GM18861 (cell line): ENCODE results near the gene LMX1B.

ENCODE experiments used
- ATAC-seq: cut with Tn5 transposase; IDR thresholded peaks from one replicate; pipeline ENCODE4 v1.9.1; 2021; ENCODE audit not compliant: unreplicated experiment

LMX1B gene

GRCh38 chr9:126604059-126605055 lies 9.4 kb upstream of the LMX1B start:
- no peak for ATAC-seq

- ATAC-seq, result no peak
Measured at GRCh38 chr9:126605792-126606482, 7.8 kb upstream of the LMX1B start.

GRCh38 chr9:126606483-126606870 lies 7.3 kb upstream of the LMX1B start:
- no peak for ATAC-seq

- ATAC-seq, result no peak
Measured at GRCh38 chr9:126607086-126607485, 6.6 kb upstream of the LMX1B start.

GRCh38 chr9:126607731-126608130 lies 6.0 kb upstream of the LMX1B start:
- ATAC-seq, result no peak

- ATAC-seq, result no peak
Measured at GRCh38 chr9:126608551-126608950, 5.2 kb upstream of the LMX1B start.

- ATAC-seq, result no peak
Measured at GRCh38 chr9:126609191-126609590, 4.5 kb upstream of the LMX1B start.

- no peak for ATAC-seq
Measured at GRCh38 chr9:126609711-126610388, 3.9 kb upstream of the LMX1B start.

GRCh38 chr9:126611193-126611591 lies 2.5 kb upstream of the LMX1B start:
- no peak for ATAC-seq

GRCh38 chr9:126611592-126612325 lies 2.0 kb upstream of the LMX1B start:
- ATAC-seq, result no peak

GRCh38 chr9:126612326-126612812 lies 1.4 kb upstream of the LMX1B start:
- no peak for ATAC-seq

- ATAC-seq, result no peak
Measured at GRCh38 chr9:126612813-126613641, 701 bp upstream of the LMX1B start.

- ATAC-seq, result no peak
Measured at GRCh38 chr9:126614088-126614454, 343 bp downstream of the LMX1B start.

GRCh38 chr9:126614455-126615244 lies 922 bp downstream of the LMX1B start:
- ATAC-seq, result no peak

- ATAC-seq, result no peak
Measured at GRCh38 chr9:126615245-126615790, 1.6 kb downstream of the LMX1B start.

GRCh38 chr9:126615791-126616447 lies 2.2 kb downstream of the LMX1B start:
- ATAC-seq, result no peak

- ATAC-seq, result no peak
Measured at GRCh38 chr9:126616521-126616976, 2.8 kb downstream of the LMX1B start.
